Measurements from ENCODE around the gene WNT4. TPM values are rescaled to one million over a fixed set of nuclear protein-coding genes. Genes with fewer than 3 reads are reported as not detected.

WNT4 gene
- total and polyA plus RNA-seq, 2 of the 8 experiments (the other 6 are each of a cell fraction or from before 2014, with no cell fraction given) = 1.3 to 6.6 TPM

- TF ChIP-seq, protein P1, sequence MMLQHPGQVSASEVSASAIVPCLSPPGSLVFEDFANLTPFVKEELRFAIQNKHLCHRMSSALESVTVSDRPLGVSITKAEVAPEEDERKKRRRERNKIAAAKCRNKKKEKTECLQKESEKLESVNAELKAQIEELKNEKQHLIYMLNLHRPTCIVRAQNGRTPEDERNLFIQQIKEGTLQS (IDR thresholded peaks at IDR 0.05; ENCODE audit: insufficient read depth, low read depth, low read length) = no peak
These were observed 41.7 kb downstream of the WNT4 start (continued) for GRCh38 chr1:22101199-22101598.
